H9 (cell line): Measurements from ENCODE around the gene TNPO3. TPM values are rescaled to one million over a fixed set of nuclear protein-coding genes. Genes with fewer than 3 reads are reported as not detected.

Experiments
- DNase-seq: peaks from one replicate; pipeline ENCODE4 v3.0.0-alpha.2; 2017
- H2AFZ ChIP-seq: one replicate; pipeline ENCODE4 v1.6.1; 2013; ENCODE audit warnings: mild to moderate bottlenecking, low read length, control low read depth, moderate library complexity
- H2AK5ac ChIP-seq: 2 replicates; pipeline ENCODE4 v1.6.1; 2013; ENCODE audit warnings: low read length, control low read depth, mixed read lengths; ENCODE audit not compliant: insufficient read length
- H2BK120ac ChIP-seq: one replicate; pipeline ENCODE4 v1.6.1; 2013; ENCODE audit warnings: low read depth, mild to moderate bottlenecking, low read length, control low read depth, inconsistent platforms; ENCODE audit not compliant: poor library complexity, severe bottlenecking
- H2BK12ac ChIP-seq: 2 replicates; pipeline ENCODE4 v1.6.1; 2013; ENCODE audit warnings: low read length, control low read depth, mixed read lengths, low read depth; ENCODE audit not compliant: insufficient read length
- H2BK15ac ChIP-seq: 2 replicates; pipeline ENCODE4 v1.6.1; 2013; ENCODE audit warnings: low read depth, low read length, control low read depth
- H2BK20ac ChIP-seq: one replicate; pipeline ENCODE4 v1.6.1; 2013; ENCODE audit warnings: low read depth, mild to moderate bottlenecking, low read length, control low read depth, inconsistent platforms; ENCODE audit not compliant: poor library complexity, severe bottlenecking
- H2BK5ac ChIP-seq: 2 replicates; pipeline ENCODE4 v1.6.1; 2013; ENCODE audit warnings: low read length, control low read depth, mixed read lengths; ENCODE audit not compliant: insufficient read length
- H3K14ac ChIP-seq: 2 replicates; pipeline ENCODE4 v1.6.1; 2013; ENCODE audit warnings: low read length, control low read depth; ENCODE audit not compliant: insufficient read depth
- H3K18ac ChIP-seq: 2 replicates; pipeline ENCODE4 v1.6.1; 2013; ENCODE audit warnings: low read depth, mild to moderate bottlenecking, mixed read lengths, low read length, control low read depth; ENCODE audit not compliant: insufficient read length
- H3K23ac ChIP-seq: 2 replicates; pipeline ENCODE4 v1.6.1; 2013; ENCODE audit warnings: low read length, control low read depth, mixed read lengths, low read depth; ENCODE audit not compliant: insufficient read length
- H3K23me2 ChIP-seq: 2 replicates; pipeline ENCODE4 v1.6.1; 2013; ENCODE audit warnings: low read depth, mild to moderate bottlenecking, mixed read lengths, low read length, control low read depth; ENCODE audit not compliant: insufficient read length, poor library complexity, severe bottlenecking
- H3K27ac ChIP-seq: 2 replicates; pipeline ENCODE4 v1.5.1; 2013; ENCODE audit warnings: low read length, control low read depth, mixed read lengths, low read depth; ENCODE audit not compliant: insufficient read length
- H3K27me3 ChIP-seq: 2 replicates; pipeline ENCODE4 v1.6.1; 2013; ENCODE audit warnings: low read length, control low read depth, inconsistent platforms; ENCODE audit not compliant: insufficient read depth
- H3K4ac ChIP-seq: 2 replicates; pipeline ENCODE4 v1.6.1; 2013; ENCODE audit warnings: low read depth, mild to moderate bottlenecking, control low read depth, inconsistent platforms, low read length, moderate library complexity
- H3K4me1 ChIP-seq: 2 replicates; pipeline ENCODE4 v1.6.1; 2013; ENCODE audit warnings: low read length, control low read depth, inconsistent platforms; ENCODE audit not compliant: insufficient read depth
- H3K4me2 ChIP-seq: 2 replicates; pipeline ENCODE4 v1.6.1; 2013; ENCODE audit warnings: low read length, control low read depth, mixed read lengths; ENCODE audit not compliant: insufficient read length, insufficient read depth
- H3K56ac ChIP-seq: 2 replicates; pipeline ENCODE4 v1.6.1; 2013; ENCODE audit warnings: low read depth, mild to moderate bottlenecking, mixed read lengths, low read length, control low read depth; ENCODE audit not compliant: insufficient read length
- H3K79me1 ChIP-seq: 2 replicates; pipeline ENCODE4 v1.6.1; 2013; ENCODE audit warnings: low read depth, mild to moderate bottlenecking, moderate library complexity, low read length, control low read depth, inconsistent platforms; ENCODE audit not compliant: insufficient read depth, poor library complexity, severe bottlenecking
- H3K79me2 ChIP-seq: 2 replicates; pipeline ENCODE4 v1.6.1; 2013; ENCODE audit warnings: low read length, control low read depth, inconsistent platforms; ENCODE audit not compliant: insufficient read depth
- H3K9ac ChIP-seq: 2 replicates; pipeline ENCODE4 v1.6.1; 2013; ENCODE audit warnings: low read length, control low read depth, mixed read lengths; ENCODE audit not compliant: insufficient read length; ENCODE audit errors: extremely low read depth
- H3K9me3 ChIP-seq: one replicate; pipeline ENCODE4 v1.6.1; 2013; ENCODE audit warnings: low read depth, low read length, inconsistent platforms; ENCODE audit not compliant: control insufficient read depth
- H3T11ph ChIP-seq: one replicate; pipeline ENCODE4 v1.6.1; 2013; ENCODE audit warnings: mild to moderate bottlenecking, low read length, control low read depth, inconsistent platforms
- H4K20me1 ChIP-seq: one replicate; pipeline ENCODE4 v1.6.1; 2013; ENCODE audit not compliant: control insufficient read depth, insufficient read length, insufficient read depth
- H4K5ac ChIP-seq: 2 replicates; pipeline ENCODE4 v1.6.1; 2013; ENCODE audit warnings: low read depth, mild to moderate bottlenecking, mixed read lengths, low read length, control low read depth; ENCODE audit not compliant: insufficient read length
- H4K8ac ChIP-seq: replicated peaks from 2 replicates; pipeline ENCODE4 v1.6.1; 2013; ENCODE audit warnings: low read length, control low read depth, mixed read lengths, low read depth; ENCODE audit not compliant: insufficient read length
- H4K91ac ChIP-seq: 2 replicates; pipeline ENCODE4 v1.6.1; 2013; ENCODE audit warnings: low read depth, mild to moderate bottlenecking, moderate library complexity, mixed read lengths, low read length, control low read depth; ENCODE audit not compliant: insufficient read length
- H3K27ac Mint-ChIP-seq, 3 experiments: 2 replicates in 2 of 3; 3 replicates in 1 of 3; pipeline ENCODE4 v1.8.0; 2020 to 2021; ENCODE audit warnings: mixed read lengths in 3 of 3, mild to moderate bottlenecking in 1 of 3, moderate library complexity in 1 of 3
- H3K27me3 Mint-ChIP-seq: 2 replicates; pipeline ENCODE4 v1.8.0; 2021; ENCODE audit warnings: low read depth, mild to moderate bottlenecking, moderate library complexity, mixed read lengths
- H3K36me3 Mint-ChIP-seq, 3 experiments: 2 replicates in 2 of 3; 3 replicates in 1 of 3; pipeline ENCODE4 v1.8.0; 2020 to 2021; ENCODE audit warnings: low read depth in 3 of 3, mixed read lengths in 3 of 3; ENCODE audit not compliant: insufficient read depth in 1 of 3
- H3K4me1 Mint-ChIP-seq, 2 experiments: 2 replicates each; pipeline ENCODE4 v1.8.0; 2020; ENCODE audit warnings: mixed read lengths in 2 of 2
- H3K4me3 Mint-ChIP-seq, 2 experiments: 2 replicates in 1 of 2; 3 replicates in 1 of 2; pipeline ENCODE4 v1.8.0; 2020 to 2021; ENCODE audit warnings: mild to moderate bottlenecking in 2 of 2, mixed read lengths in 2 of 2, moderate library complexity in 1 of 2
- H3K9me3 Mint-ChIP-seq, 2 experiments: 2 replicates in 1 of 2; 3 replicates in 1 of 2; pipeline ENCODE4 v1.8.0; 2020; ENCODE audit warnings: mild to moderate bottlenecking in 2 of 2, mixed read lengths in 2 of 2, moderate library complexity in 1 of 2
- CTCF ChIP-seq: fragments of 200-600 bp; sonication (generic); conservative IDR thresholded peaks from 3 replicates; pipeline ENCODE4 v1.8.0; 2021; ENCODE audit warnings: antibody characterized with exemption, mild to moderate bottlenecking
- WGBS: extraction: QIAGEN DNeasy Blood & Tissue Kit; methylation state at CpG from one replicate; pipeline ENCODE4 v1.1.7; 2013; ENCODE audit warnings: missing lambda C conversion rate, low lambda C conversion rate, mixed read lengths; ENCODE audit not compliant: insufficient read length; ENCODE audit errors: extremely low coverage; 5-methylcytosine and 5-hydroxymethylcytosine counted together
- total RNA-seq: library from RNA; stranded (reverse); gene quantifications from 2 replicates; pipeline ENCODE4 v1.2.1, GENCODE V29; 2021

The TNPO3 gene
- total RNA-seq, 1 experiment from 2014 or later = 90.1 TPM

GRCh38 chr7:129008645-129009414, 46.1 kb downstream of the TNPO3 start:
- Mint-ChIP-seq H3K4me3 (no peak overlapping the region), H3K4me1 (no peaks in the 10 kb centered on the region), H3K27ac (peak overlapping the region in 1 of 3 experiments; percentile 13; a peak in 2 of 7 replicates), H3K9me3 (no peaks in the 10 kb centered on the region), H3K36me3 (peaks cover 16 to 49% (median 36%) of the 10 kb centered on the region in 3 experiments; a peak in 6 of 7 replicates), H3K27me3 (no peaks in the 10 kb centered on the region)
- Histone ChIP-seq H3K4me2 (no peak overlapping the region), H3K9me3 (no peaks in the 10 kb centered on the region), H3K4ac (no peak overlapping the region), H3K23me2 (no peaks in the 10 kb centered on the region), H3K23ac (no peak overlapping the region), H2BK20ac (no peak overlapping the region), H3K27me3 (no peaks in the 10 kb centered on the region), H3K18ac (no peak overlapping the region), H3K9ac (no peak overlapping the region), H2AFZ (no peak overlapping the region), H2BK120ac (no peak overlapping the region), H3K79me2 (no peaks in the 10 kb centered on the region), H2BK5ac (no peak overlapping the region), H3K4me1 (no peaks in the 10 kb centered on the region), H3K56ac (no peak overlapping the region), H2BK12ac (no peak overlapping the region), H2BK15ac (no peak overlapping the region), H2AK5ac (no peak overlapping the region), H3T11ph (no peak overlapping the region), H4K8ac (no peak overlapping the region), H3K27ac (no peak overlapping the region), H4K5ac (no peak overlapping the region), H3K79me1 (peaks cover 3% of the 10 kb centered on the region), H3K14ac (no peak overlapping the region), H4K20me1 (no peaks in the 10 kb centered on the region), H4K91ac (no peak overlapping the region)
- no peak for DNase-seq
- no CpG with 5 or more reads among the region's 2 CpGs for WGBS
- no peak for TF ChIP-seq CTCF
